Measurements from ENCODE around the gene SP3.

- TF ChIP-seq CTCF (IDR thresholded peaks at IDR 0.05) (no peak), POLR2AphosphoS5 (IDR thresholded peaks at IDR 0.05; ENCODE audit: low read depth, low read length) (no peak), TCF7L2 (IDR thresholded peaks at IDR 0.05; ENCODE audit: low read depth, low read length) (no peak), REST (IDR thresholded peaks at IDR 0.05; ENCODE audit: insufficient read depth in 1 of 2, low read depth in 2 of 2, low read length in 1 of 2) (no peak), SIN3A (IDR thresholded peaks at IDR 0.05; ENCODE audit: borderline replicate concordance, insufficient read depth, low read depth, low read length) (no peak)
These were observed 34.6 kb upstream of the SP3 start for GRCh38 chr2:173999724-174000123.

All from Panc1 (cell line).